HepG2 (cell line): ENCODE measurements around the gene CAMK2A. TPM values are rescaled to one million over a fixed set of nuclear protein-coding genes. Genes with fewer than 3 reads are reported as not detected.

ENCODE experiments used
- ATAC-seq: fragments of 200-7000 bp; cut with Tn5 transposase; 3 replicates; pipeline ENCODE4 v1.9.1; 2020; ENCODE audit warnings: mild to moderate bottlenecking, moderate library complexity
- BruUV-seq: library from RNA; stranded (reverse); fragments of 400-500 nt; replicated peaks from 2 replicates; lab custom pipeline; 2021; lab: Mats Ljungman, UMichigan
- CTCF ChIA-PET: fragments of 300-600 bp; formaldehyde crosslinking; extraction: SDS; loops from one replicate; lab custom pipeline; 2021; ENCODE audit warnings: low total read pairs, inconsistent platforms, low intra/inter-chr PET ratio; lab: Yijun Ruan, JAX
- POLR2A ChIA-PET: fragments of 350-600 bp; sonication (Branson Sonifier 250); formaldehyde crosslinking; loops from one replicate; lab custom pipeline; 2020; ENCODE audit warnings: antibody characterized with exemption, inconsistent platforms; lab: Yijun Ruan, JAX
- DNase-seq: peaks from one replicate; pipeline ENCODE4 v3.0.0-alpha.2; 2015; ENCODE audit warnings: low spot score
- FAIRE-seq: peaks from 3 replicates; lab custom pipeline; 2011; peaks lifted over from hg19 to GRCh38; lab: Jason Lieb, UNC
- H2AFZ ChIP-seq: one replicate; pipeline ENCODE4 v1.6.1; 2011; ENCODE audit warnings: low read length, inconsistent platforms
- H3K27ac ChIP-seq: fragments of 300-600 bp; 3 replicates; pipeline ENCODE4 v1.8.0; 2011; ENCODE audit warnings: mixed run types, mild to moderate bottlenecking, mixed read lengths, low read length, inconsistent platforms; ENCODE audit not compliant: insufficient read depth; ENCODE audit errors: extremely low read length
- H3K27me3 ChIP-seq, 2 experiments: fragments of 200-600 bp in 1 of 2; 2 replicates in 1 of 2; 3 replicates in 1 of 2; pipeline versions ENCODE4 v1.6.0 to v1.8.0; 2011; ENCODE audit warnings: low read length in 2 of 2, mild to moderate bottlenecking in 2 of 2, moderate library complexity in 2 of 2, inconsistent platforms in 1 of 2; ENCODE audit not compliant: insufficient read depth in 2 of 2, control insufficient read depth in 1 of 2
- H3K36me3 ChIP-seq, 2 experiments: fragments of 200-600 bp in 1 of 2; replicated peaks in 1 of 2; 2 replicates in 1 of 2; 3 replicates in 1 of 2; pipeline versions ENCODE4 v1.5.1 to v1.8.0; 2011; ENCODE audit warnings: low read length in 2 of 2, inconsistent platforms in 1 of 2; ENCODE audit not compliant: insufficient read depth in 2 of 2, control insufficient read depth in 1 of 2
- H3K4me1 ChIP-seq: 2 replicates; pipeline ENCODE4 v1.5.1; 2012; ENCODE audit warnings: low read length, inconsistent platforms; ENCODE audit not compliant: insufficient read depth
- H3K4me2 ChIP-seq: 2 replicates; pipeline ENCODE4 v1.6.0; 2011; ENCODE audit warnings: low read depth, low read length, inconsistent platforms
- H3K4me3 ChIP-seq, 3 experiments: fragments of 200-600 bp in 1 of 3; sonication (generic), shearing (Covaris generic) in 1 of 3; replicated peaks in 1 of 3; 2 replicates each; pipeline ENCODE4 v1.5.1; 2011 to 2016; ENCODE audit warnings: low read length in 3 of 3, inconsistent platforms in 2 of 3, low read depth in 2 of 3, mild to moderate bottlenecking in 2 of 3, control low read depth in 1 of 3, mixed read lengths in 1 of 3; ENCODE audit not compliant: insufficient read depth in 1 of 3
- H3K79me2 ChIP-seq: one replicate; pipeline ENCODE4 v1.6.1; 2011; ENCODE audit warnings: low read length, inconsistent platforms; ENCODE audit not compliant: insufficient read depth
- H3K9ac ChIP-seq: 2 replicates; pipeline ENCODE4 v1.6.0; 2011; ENCODE audit warnings: mild to moderate bottlenecking, low read depth, low read length, inconsistent platforms; ENCODE audit not compliant: insufficient read depth
- H3K9me3 ChIP-seq: 2 replicates; pipeline ENCODE4 v1.5.1; 2012; ENCODE audit warnings: mild to moderate bottlenecking, low read length
- H4K20me1 ChIP-seq: 2 replicates; pipeline ENCODE4 v1.6.0; 2011; ENCODE audit warnings: inconsistent platforms, mild to moderate bottlenecking, low read length, moderate library complexity; ENCODE audit not compliant: insufficient read depth
- ZMYM2 ChIP-seq: sonication (generic); formaldehyde crosslinking; IDR thresholded peaks from 2 replicates; pipeline ENCODE4 v1.8.0; 2022; ENCODE audit warnings: mild to moderate bottlenecking, missing genetic modification reagents
- ZNF343 ChIP-seq: sonication (generic); formaldehyde crosslinking; IDR thresholded peaks from 2 replicates; pipeline ENCODE4 v1.4.0; 2020; ENCODE audit warnings: mild to moderate bottlenecking, missing genetic modification reagents
- ZNF678 ChIP-seq: sonication (generic); formaldehyde crosslinking; IDR thresholded peaks from 2 replicates; pipeline ENCODE4 v1.4.0; 2020; ENCODE audit warnings: mild to moderate bottlenecking, missing genetic modification reagents
- WGBS: methylation state at CpG from one replicate; pipeline ENCODE4 v1.1.6; 2017; ENCODE audit warnings: low lambda C conversion rate; 5-methylcytosine and 5-hydroxymethylcytosine counted together
- in situ Hi-C: cut with HindIII; loops from 2 replicates; pipeline ENCODE4 v1.10.0; 2017; ENCODE audit warnings: low pct_unique_long_range_greater_than_20kb; ENCODE audit not compliant: extremely low pct_ligation_motif_present
- intact Hi-C: fragments of 100-400 bp; cut with micrococcal nuclease; formaldehyde crosslinking; loops from one replicate; pipeline ENCODE4 v1.10.0; 2022; ENCODE audit not compliant: unreplicated experiment
- polyA plus RNA-seq, 8 experiments: library from polyadenylated mRNA; depleted of rRNA in 3 of 8; stranded (reverse) in 7 of 8; unstranded in 1 of 8; fragments of >200 nt; fragmentation: Illumina TruSeq in 4 of 8; extraction: Trizol in 4 of 8; gene quantifications; 2 replicates each; pipeline versions ENCODE4 v1.2.1 to v1.2.3, GENCODE V29; 2011 to 2016; ENCODE audit warnings: low read depth in 4 of 8, missing spikeins in 1 of 8, mixed read lengths in 1 of 8; ENCODE audit not compliant: insufficient read depth in 1 of 8
- total RNA-seq, 5 experiments: library from RNA; depleted of rRNA; stranded (reverse); fragments of >200 nt; fragmentation: Illumina TruSeq; extraction: Trizol; gene quantifications; 2 replicates each; pipeline ENCODE4 v1.2.3, GENCODE V29; 2016; ENCODE audit warnings: low read depth in 1 of 5
- TF ChIP-seq, protein P1 (sequence below): sonication (generic); formaldehyde crosslinking; IDR thresholded peaks from 2 replicates; pipeline ENCODE4 v1.8.1; 2023; ENCODE audit warnings: missing genetic modification reagents, inconsistent platforms, borderline replicate concordance

CAMK2A gene
- total and polyA plus RNA-seq, 2 of the 13 experiments (the other 11 are each of a cell fraction or from before 2014, with no cell fraction given) = 0.11 TPM; not detected in 1

DNA sequence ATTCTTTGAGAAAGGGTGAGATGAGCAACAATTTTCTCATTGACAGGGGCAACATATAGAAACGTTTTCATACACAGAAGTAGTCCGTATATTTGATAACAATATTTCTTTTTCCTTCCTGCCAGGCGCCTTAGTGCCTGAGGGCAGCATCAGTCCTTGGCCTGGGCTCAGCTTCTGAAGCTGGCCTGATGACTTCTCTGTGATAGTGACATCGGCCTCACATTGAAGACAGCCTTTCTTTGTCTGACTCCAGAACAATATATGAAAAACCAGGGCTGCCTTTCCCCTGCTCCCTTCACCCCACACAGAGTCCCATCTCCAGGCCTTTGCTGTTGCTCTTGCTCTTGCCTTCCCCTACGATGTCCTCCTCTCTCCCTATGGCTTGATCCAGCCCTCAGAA lies 43.8 kb upstream of the CAMK2A start:
- intact Hi-C loops (loop anchor here (5.0 kb wide), 1 partner anchor 309 kb away; the partner anchor contains the start of gene SYNPO), in situ Hi-C loops (no loop called here)
- Histone ChIP-seq H3K79me2 (no peaks in the 10 kb centered on the region), H3K4me3 (no peak overlapping the region), H3K9me3 (no peaks in the 10 kb centered on the region), H3K27me3 (peaks cover 7 to 23% of the 10 kb centered on the region in 2 experiments; a peak in 3 of 5 replicates), H2AFZ (no peak overlapping the region), H3K4me1 (no peaks in the 10 kb centered on the region), H3K9ac (no peak overlapping the region), H3K36me3 (no peaks in the 10 kb centered on the region), H3K4me2 (no peak overlapping the region), H4K20me1 (no peaks in the 10 kb centered on the region), H3K27ac (no peak overlapping the region)
- CTCF ChIA-PET = no interaction called here
- WGBS = 38% methylated on average over 5 of the region's 5 CpGs
- TF ChIP-seq ZMYM2 (CRISPR knock-in tag) = no peak
- no peak for TF ChIP-seq ZNF343 (CRISPR knock-in tag)
- TF ChIP-seq, protein P1, sequence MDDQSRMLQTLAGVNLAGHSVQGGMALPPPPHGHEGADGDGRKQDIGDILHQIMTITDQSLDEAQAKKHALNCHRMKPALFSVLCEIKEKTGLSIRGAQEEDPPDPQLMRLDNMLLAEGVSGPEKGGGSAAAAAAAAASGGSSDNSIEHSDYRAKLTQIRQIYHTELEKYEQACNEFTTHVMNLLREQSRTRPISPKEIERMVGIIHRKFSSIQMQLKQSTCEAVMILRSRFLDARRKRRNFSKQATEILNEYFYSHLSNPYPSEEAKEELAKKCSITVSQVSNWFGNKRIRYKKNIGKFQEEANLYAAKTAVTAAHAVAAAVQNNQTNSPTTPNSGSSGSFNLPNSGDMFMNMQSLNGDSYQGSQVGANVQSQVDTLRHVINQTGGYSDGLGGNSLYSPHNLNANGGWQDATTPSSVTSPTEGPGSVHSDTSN (CRISPR knock-in tag) = no peak
- TF ChIP-seq ZNF678 (CRISPR knock-in tag) = no peak
- no peak for FAIRE-seq
- POLR2A ChIA-PET = no interaction called here
- BruUV-seq = no TSS peak
- DNase-seq = no peak
- no peak for ATAC-seq

DNA sequence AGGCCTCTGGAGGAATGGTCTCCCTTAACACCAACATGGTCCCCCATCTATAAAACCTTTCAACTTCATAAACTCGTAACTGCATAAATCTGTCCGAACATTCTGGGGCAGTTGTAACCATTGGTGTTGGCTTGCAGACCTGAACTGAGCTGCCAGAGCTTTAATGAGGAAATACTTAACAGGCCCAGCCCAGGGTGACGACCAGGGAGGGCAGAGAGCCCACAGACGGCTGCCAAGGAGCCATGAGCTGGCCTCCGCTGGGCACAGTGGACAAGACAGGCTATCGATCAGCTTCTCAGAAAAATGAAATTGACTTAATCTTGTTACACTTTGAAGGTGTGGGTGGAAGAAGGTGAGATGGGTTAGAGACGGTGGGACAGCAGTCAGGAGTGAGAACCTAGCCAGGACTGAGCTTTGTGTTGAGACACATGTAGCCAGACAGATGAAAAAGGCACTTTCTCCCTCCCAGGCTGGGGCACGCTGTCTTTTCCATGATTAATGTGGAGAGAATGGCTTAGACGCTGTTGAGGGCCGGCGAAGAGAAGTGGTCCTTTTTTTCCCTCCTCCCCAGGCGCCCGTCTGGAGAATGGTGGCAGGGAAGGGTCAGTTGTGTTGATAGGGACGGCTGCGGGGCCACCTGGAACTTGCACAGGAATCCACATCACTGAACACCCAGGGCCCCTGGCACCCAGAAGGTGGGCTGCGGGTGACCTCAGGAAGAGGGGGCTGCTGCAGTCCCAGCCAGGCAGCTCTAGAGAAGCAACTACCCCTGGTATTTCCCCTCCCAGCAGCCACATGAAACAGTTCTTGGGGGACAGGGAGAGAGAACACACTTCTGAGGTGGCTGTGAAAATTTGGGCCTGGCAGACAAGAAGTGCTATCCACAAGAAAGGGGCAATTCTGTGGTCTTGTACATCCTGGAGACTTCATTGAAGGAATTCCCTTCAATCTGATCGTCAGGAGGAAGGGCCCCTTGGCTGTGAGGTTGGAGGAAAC lies 40.6 kb upstream of the CAMK2A start:
- BruUV-seq = no TSS peak
- DNase-seq = no peak
- H3K9ac ChIP-seq = no peak overlapping the region
- POLR2A ChIA-PET = no interaction called here
- H3K4me1 ChIP-seq = peaks cover 28% of the 10 kb centered on the region
- peaks cover 6 to 18% of the 10 kb centered on the region in 2 experiments; a peak in 3 of 5 replicates for H3K27me3 ChIP-seq
- no peak overlapping the region for H3K27ac ChIP-seq
- 49% methylated on average over 16 of the region's 17 CpGs for WGBS
- no peaks in the 10 kb centered on the region for H3K9me3 ChIP-seq
- intact Hi-C loops = loop anchor here (5.0 kb wide), 1 partner anchor 312 kb away; the partner anchor contains the start of gene SYNPO
- H3K4me2 ChIP-seq = no peak overlapping the region
- no peaks in the 10 kb centered on the region; a peak in 1 of 5 replicates for H3K36me3 ChIP-seq
- in situ Hi-C loops = no loop called here
- no peak overlapping the region for H3K4me3 ChIP-seq
- CTCF ChIA-PET = no interaction called here
- FAIRE-seq = no peak
- H2AFZ ChIP-seq = no peak overlapping the region
- no peak for ATAC-seq
- no peaks in the 10 kb centered on the region for H4K20me1 ChIP-seq
- H3K79me2 ChIP-seq = no peaks in the 10 kb centered on the region
